H1 (cell line): ENCODE results near the gene SLC6A7. TPM values are rescaled to one million over a fixed set of nuclear protein-coding genes. Genes with fewer than 3 reads are reported as not detected.

Experiments used
- CTCF ChIA-PET: fragments of 300-600 bp; sonication (Branson Sonifier 250); formaldehyde crosslinking; loops from one replicate; lab custom pipeline; 2021; ENCODE audit not compliant: partially characterized antibody; lab: Charles Lee
- POLR2A ChIA-PET: fragments of 300-600 bp; sonication (Branson Sonifier 250); formaldehyde crosslinking; loops from one replicate; lab custom pipeline; 2021; ENCODE audit warnings: inconsistent platforms; ENCODE audit not compliant: partially characterized antibody; lab: Charles Lee
- DNase-seq, 2 experiments: peaks; one replicate each; pipeline versions ENCODE4 v3.0.0 to v3.0.0-alpha.2; 2010 to 2022; ENCODE audit warnings: low spot score in 2 of 2, low read depth in 1 of 2, mixed read lengths in 1 of 2
- FAIRE-seq: peaks from 2 replicates; lab custom pipeline; 2011; peaks lifted over from hg19 to GRCh38; lab: Jason Lieb, UNC
- H2AFZ ChIP-seq: 2 replicates; pipeline ENCODE4 v1.8.1; 2012; ENCODE audit warnings: low read length, inconsistent platforms
- H2AK5ac ChIP-seq: 2 replicates; pipeline ENCODE4 v1.6.1; 2013; ENCODE audit warnings: low read depth, low read length
- H2BK120ac ChIP-seq: replicated peaks from 2 replicates; pipeline ENCODE3; 2013; ENCODE audit warnings: low read depth, low read length, inconsistent platforms
- H2BK12ac ChIP-seq: 2 replicates; pipeline ENCODE4 v1.6.1; 2013; ENCODE audit warnings: low read depth, low read length
- H2BK15ac ChIP-seq: 2 replicates; pipeline ENCODE4 v1.6.1; 2013; ENCODE audit warnings: low read length
- H2BK20ac ChIP-seq: 2 replicates; pipeline ENCODE4 v1.6.1; 2013; ENCODE audit warnings: low read length
- H2BK5ac ChIP-seq: 2 replicates; pipeline ENCODE4 v1.6.1; 2013; ENCODE audit warnings: low read depth, low read length
- H3K14ac ChIP-seq: 2 replicates; pipeline ENCODE4 v1.6.1; 2013; ENCODE audit warnings: inconsistent platforms; ENCODE audit not compliant: insufficient read length
- H3K18ac ChIP-seq: 2 replicates; pipeline ENCODE4 v1.6.1; 2013; ENCODE audit warnings: low read length; ENCODE audit errors: extremely low read depth
- H3K23ac ChIP-seq: 2 replicates; pipeline ENCODE4 v1.6.1; 2013; ENCODE audit warnings: inconsistent platforms; ENCODE audit not compliant: insufficient read length
- H3K23me2 ChIP-seq: 2 replicates; pipeline ENCODE4 v1.6.1; 2013; ENCODE audit warnings: low read depth, low read length
- H3K27ac ChIP-seq: 2 replicates; pipeline ENCODE4 v1.6.1; 2011; ENCODE audit warnings: low read depth, low read length, inconsistent platforms
- H3K27me3 ChIP-seq, 4 experiments: replicated peaks in 1 of 4; 1 replicate in 1 of 4; 2 replicates in 3 of 4; pipeline versions ENCODE4 v1.6.1 to v1.8.1; 2011 to 2013; ENCODE audit warnings: low read length in 3 of 4, mild to moderate bottlenecking in 3 of 4, inconsistent platforms in 2 of 4, mixed read lengths in 2 of 4, moderate library complexity in 1 of 4; ENCODE audit not compliant: control insufficient read depth in 3 of 4, insufficient read depth in 3 of 4; ENCODE audit errors: extremely low read depth in 1 of 4
- H3K36me3 ChIP-seq, 4 experiments: 2 replicates each; pipeline versions ENCODE4 v1.6.1 to v1.8.1; 2011 to 2013; ENCODE audit warnings: mild to moderate bottlenecking in 4 of 4, low read length in 3 of 4, moderate library complexity in 2 of 4, control low read depth in 1 of 4, inconsistent platforms in 1 of 4; ENCODE audit not compliant: insufficient read depth in 4 of 4, control insufficient read depth in 2 of 4
- H3K4ac ChIP-seq: replicated peaks from 2 replicates; pipeline ENCODE3; 2013; ENCODE audit warnings: low read length, low read depth, mixed read lengths, inconsistent platforms; ENCODE audit not compliant: insufficient read length
- H3K4me1 ChIP-seq, 4 experiments: replicated peaks in 1 of 4; 1 replicate in 1 of 4; 2 replicates in 3 of 4; pipeline versions ENCODE4 v1.6.1 to v1.8.1; 2011 to 2013; ENCODE audit warnings: low read length in 3 of 4, inconsistent platforms in 2 of 4, mixed read lengths in 1 of 4; ENCODE audit not compliant: insufficient read depth in 4 of 4, control insufficient read depth in 3 of 4
- H3K4me2 ChIP-seq, 2 experiments: 2 replicates each; pipeline versions ENCODE4 v1.6.1 to v1.8.1; 2011 to 2013; ENCODE audit warnings: low read depth in 2 of 2, low read length in 2 of 2, control low read depth in 1 of 2, inconsistent platforms in 1 of 2, mild to moderate bottlenecking in 1 of 2; ENCODE audit not compliant: insufficient read depth in 1 of 2
- H3K4me3 ChIP-seq, 4 experiments: fragments of 200-600, 300-600 bp in 1 of 4; sonication (generic), shearing (Covaris generic), sonication (Bioruptor Twin) in 1 of 4; 2 replicates each; pipeline versions ENCODE4 v1.5.1 to v1.8.1; 2011 to 2016; ENCODE audit warnings: low read length in 4 of 4, low read depth in 3 of 4, control low read depth in 2 of 4, inconsistent platforms in 2 of 4, mild to moderate bottlenecking in 2 of 4, mixed read lengths in 1 of 4, moderate library complexity in 1 of 4; ENCODE audit not compliant: insufficient read depth in 2 of 4; ENCODE audit errors: extremely low read depth in 1 of 4
- H3K56ac ChIP-seq: replicated peaks from 2 replicates; pipeline ENCODE3; 2013; ENCODE audit warnings: low read depth, mild to moderate bottlenecking, mixed read lengths, low read length, inconsistent platforms; ENCODE audit not compliant: insufficient read length
- H3K79me1 ChIP-seq: 2 replicates; pipeline ENCODE4 v1.6.1; 2013; ENCODE audit warnings: low read depth, low read length, control low read depth
- H3K79me2 ChIP-seq, 2 experiments: 2 replicates each; pipeline versions ENCODE4 v1.6.1 to v1.8.1; 2012 to 2013; ENCODE audit warnings: low read length in 2 of 2, mild to moderate bottlenecking in 2 of 2, inconsistent platforms in 1 of 2; ENCODE audit not compliant: insufficient read depth in 2 of 2, control insufficient read depth in 1 of 2
- H3K9ac ChIP-seq, 4 experiments: replicated peaks in 1 of 4; 1 replicate in 1 of 4; 2 replicates in 3 of 4; pipeline versions ENCODE4 v1.6.1 to v1.8.1; 2011 to 2013; ENCODE audit warnings: low read depth in 3 of 4, low read length in 3 of 4, control low read depth in 2 of 4, mild to moderate bottlenecking in 2 of 4, moderate library complexity in 2 of 4, inconsistent platforms in 1 of 4; ENCODE audit errors: extremely low read depth in 1 of 4
- H3K9me3 ChIP-seq, 2 experiments: 2 replicates each; pipeline versions ENCODE4 v1.6.1 to v1.8.1; 2012 to 2013; ENCODE audit warnings: mild to moderate bottlenecking in 2 of 2, moderate library complexity in 2 of 2, control low read depth in 1 of 2, inconsistent platforms in 1 of 2, low read depth in 1 of 2, low read length in 1 of 2, mixed read lengths in 1 of 2; ENCODE audit not compliant: insufficient read depth in 2 of 2
- H4K20me1 ChIP-seq, 2 experiments: replicated peaks in 1 of 2; 2 replicates each; pipeline versions ENCODE3 to v1.8.1; 2011 to 2013; ENCODE audit warnings: inconsistent platforms in 2 of 2, low read length in 2 of 2, mild to moderate bottlenecking in 1 of 2; ENCODE audit not compliant: insufficient read depth in 2 of 2, control insufficient read depth in 1 of 2
- H4K5ac ChIP-seq: 2 replicates; pipeline ENCODE4 v1.6.1; 2013; ENCODE audit warnings: low read length, low read depth, mixed read lengths, inconsistent platforms; ENCODE audit not compliant: insufficient read length
- H4K8ac ChIP-seq: 2 replicates; pipeline ENCODE4 v1.8.0; 2013; ENCODE audit warnings: mild to moderate bottlenecking, moderate library complexity, low read length, inconsistent platforms; ENCODE audit not compliant: insufficient read depth; ENCODE audit errors: extremely low read depth
- H4K91ac ChIP-seq: replicated peaks from 2 replicates; pipeline ENCODE3; 2013; ENCODE audit warnings: low read length, mixed read lengths, inconsistent platforms; ENCODE audit not compliant: insufficient read length
- CREB1 ChIP-seq: IDR thresholded peaks from 2 replicates; pipeline ENCODE4 v1.6.1; 2012; ENCODE audit warnings: inconsistent platforms
- CTBP2 ChIP-seq: IDR thresholded peaks from 2 replicates; pipeline ENCODE4 v1.7.0; 2011; ENCODE audit warnings: borderline replicate concordance, mild to moderate bottlenecking, moderate library complexity, mixed read lengths, low read length; ENCODE audit not compliant: insufficient read depth, insufficient read length
- KDM5A ChIP-seq: fragments of 200-600 bp; IDR thresholded peaks from 2 replicates; pipeline ENCODE4 v1.7.1; 2012; ENCODE audit warnings: mild to moderate bottlenecking, low read length, inconsistent platforms, mixed read lengths
- MAFK ChIP-seq: IDR thresholded peaks from 2 replicates; pipeline ENCODE4 v1.6.1; 2012; ENCODE audit warnings: low read depth, mild to moderate bottlenecking, improper control_type of control experiment, low read length
- RAD21 ChIP-seq, 2 experiments: IDR thresholded peaks in 1 of 2; conservative IDR thresholded peaks in 1 of 2; 2 replicates each; pipeline ENCODE4 v1.6.1; 2011; ENCODE audit warnings: low read depth in 2 of 2, low read length in 2 of 2, improper control_type of control experiment in 1 of 2, inconsistent platforms in 1 of 2, mild to moderate bottlenecking in 1 of 2, moderate library complexity in 1 of 2
- RNF2 ChIP-seq: fragments of 200-900, 300-1000 bp; sonication (generic); IDR thresholded peaks from 2 replicates; pipeline ENCODE4 v1.7.1; 2016; ENCODE audit warnings: borderline replicate concordance, low read depth, mild to moderate bottlenecking, antibody characterized with exemption, low read length; ENCODE audit not compliant: poor library complexity, severe bottlenecking; ENCODE audit errors: missing control alignments
- SIN3A ChIP-seq, 2 experiments: IDR thresholded peaks in 1 of 2; conservative IDR thresholded peaks in 1 of 2; 2 replicates each; pipeline ENCODE4 v1.6.1; 2011 to 2012; ENCODE audit warnings: low read length in 2 of 2, improper control_type of control experiment in 1 of 2, low read depth in 1 of 2, mild to moderate bottlenecking in 1 of 2
- SIX5 ChIP-seq: IDR thresholded peaks from 2 replicates; pipeline ENCODE4 v1.6.1; 2011; ENCODE audit warnings: mild to moderate bottlenecking, low read depth, low read length
- SP2 ChIP-seq: IDR thresholded peaks from 2 replicates; pipeline ENCODE4 v1.6.1; 2012; ENCODE audit warnings: mild to moderate bottlenecking, low read length, inconsistent platforms
- TBP ChIP-seq: IDR thresholded peaks from 2 replicates; pipeline ENCODE4 v1.6.1; 2011; ENCODE audit warnings: low read depth, low read length, improper control_type of control experiment
- ZNF274 ChIP-seq: IDR thresholded peaks from 2 replicates; pipeline ENCODE4 v1.7.0; 2012; ENCODE audit warnings: low read length, borderline replicate concordance; ENCODE audit errors: extremely low read depth
- WGBS, 2 experiments: shearing (Covaris generic) in 1 of 2; methylation state at CpG; one replicate each; pipeline versions ENCODE4 v1.1.6 to v1.1.7; 2013 to 2015; ENCODE audit warnings: low lambda C conversion rate in 2 of 2, mixed read lengths in 2 of 2, inconsistent platforms in 1 of 2, low coverage in 1 of 2, missing lambda C conversion rate in 1 of 2; ENCODE audit not compliant: insufficient replicate concordance in 2 of 2, insufficient coverage in 1 of 2, insufficient read length in 1 of 2; ENCODE audit errors: extremely low coverage in 1 of 2, missing lambda C conversion rate in 1 of 2; 5-methylcytosine and 5-hydroxymethylcytosine counted together
- polyA plus RNA-seq, 7 experiments: library from polyadenylated mRNA; depleted of rRNA in 3 of 7; stranded (reverse) in 5 of 7; unstranded in 2 of 7; fragments of >200 nt in 5 of 7; fragments of 200-250 nt in 2 of 7; gene quantifications; 1 replicate in 5 of 7; 2 replicates in 1 of 7; 4 replicates in 1 of 7; pipeline versions ENCODE4 v1.2.1 to v1.2.3, GENCODE V29; 2011 to 2013; ENCODE audit warnings: missing spikeins in 2 of 7, mixed read lengths in 2 of 7
- total RNA-seq: library from RNA; stranded (reverse); fragmentation: NEBNext Ultra II Directional; extraction: Animal tissue kit (Norgen Biotek cat#: 25700); gene quantifications from 2 replicates; pipeline ENCODE4 v1.2.1, GENCODE V29; 2021

Gene SLC6A7
- total and polyA plus RNA-seq, 2 of the 8 experiments (the other 6 are each of a cell fraction or from before 2014, with no cell fraction given): 0.07 to 0.12 TPM

DNA sequence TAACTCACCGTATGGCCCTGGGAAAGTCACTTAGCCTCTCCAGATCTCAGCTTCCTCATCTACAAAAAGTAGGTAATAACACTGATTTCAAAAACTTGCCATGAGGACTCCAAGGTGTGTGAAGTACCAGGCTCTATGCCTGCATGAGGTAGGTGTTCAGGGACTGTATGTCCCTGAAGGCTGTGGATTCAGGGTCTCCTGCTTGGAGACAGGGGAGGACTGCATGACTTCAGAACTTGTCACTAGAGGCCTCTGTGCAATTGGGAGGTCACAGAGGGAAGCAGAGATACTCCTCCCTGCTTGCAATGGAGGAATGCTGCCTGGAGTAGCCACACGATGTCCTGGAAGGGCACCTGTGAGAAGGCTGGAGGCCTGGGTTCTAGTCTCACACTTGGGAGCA, 36.4 kb upstream of the SLC6A7 start:
- Histone ChIP-seq H4K8ac (no peak overlapping the region), H3K36me3 (no peaks in the 10 kb centered on the region), H2BK5ac (0 out of 2 replicates have a peak overlapping the region, but pooled peaks have one; percentile 1), H3K4me1 (peaks cover 6 to 24% (median 12%) of the 10 kb centered on the region in 4 experiments), H3K27ac (no peak overlapping the region), H2BK15ac (peak overlapping the region; percentile 65; the same call in 1 of the 2 replicates), H3K79me1 (no peaks in the 10 kb centered on the region), H3K9ac (no peak overlapping the region), H3K4me2 (peak overlapping the region in 1 of 2 experiments; percentile 73; a peak in 1 of 4 replicates), H3K23ac (no peak overlapping the region), H3K27me3 (no peaks in the 10 kb centered on the region; a peak in 2 of 7 replicates), H3K4me3 (no peak overlapping the region), H2AFZ (no peak overlapping the region), H3K79me2 (no peaks in the 10 kb centered on the region), H3K18ac (no peak overlapping the region; the same call in 1 of the 2 replicates), H4K20me1 (no peaks in the 10 kb centered on the region), H3K4ac (no peak overlapping the region), H3K56ac (no peak overlapping the region), H2BK12ac (no peak overlapping the region), H3K9me3 (no peaks in the 10 kb centered on the region), H2AK5ac (no peak overlapping the region), H3K14ac (no peak overlapping the region), H4K91ac (peak overlapping the region; percentile 7), H4K5ac (no peak overlapping the region), H3K23me2 (no peaks in the 10 kb centered on the region; the same call in 1 of the 2 replicates), H2BK120ac (peak overlapping the region; percentile 7), H2BK20ac (no peak overlapping the region)
- CTCF ChIA-PET: interaction anchor here (0.9 to 15.3 kb wide), 13 partner anchors 8 to 246 kb away, joined by 3 to 372 read pairs (median 5); no protein-coding TSS in a partner anchor
- POLR2A ChIA-PET: interaction anchor here (1.6 to 3.4 kb wide), 2 partner anchors 13 to 15 kb away, joined by 5 to 14 read pairs; no protein-coding TSS in a partner anchor
- TF ChIP-seq SIX5 (no peak), RAD21 (IDR thresholded peaks at IDR 0.05 in 1 of 2, conservative IDR thresholded peaks at IDR 0.05 in 1 of 2; ENCODE audit: low read depth in 2 of 2, low read length in 2 of 2) (no peak), KDM5A (no peak), MAFK (no peak), TBP (no peak), CREB1 (no peak), SP2 (no peak), CTBP2 (no peak), SIN3A (conservative IDR thresholded peaks at IDR 0.05 in 1 of 2, IDR thresholded peaks at IDR 0.05 in 1 of 2; ENCODE audit: low read depth in 1 of 2, low read length in 2 of 2) (no peak), RNF2 (no peak), ZNF274 (no peak)
- 89% methylated on average over 2 of the region's 2 CpGs; no CpG with 5 or more reads in 1 of the 2 experiments for WGBS, 2 experiments
- no peak for FAIRE-seq
- no peak for DNase-seq
